Measurements from ENCODE around the gene CLRN2. TPM values are rescaled to one million over a fixed set of nuclear protein-coding genes. Genes with fewer than 3 reads are reported as not detected.

The CLRN2 gene
- total and polyA plus RNA-seq, 2 of the 4 experiments (the other 2 are of a cell fraction): not detected

DNA sequence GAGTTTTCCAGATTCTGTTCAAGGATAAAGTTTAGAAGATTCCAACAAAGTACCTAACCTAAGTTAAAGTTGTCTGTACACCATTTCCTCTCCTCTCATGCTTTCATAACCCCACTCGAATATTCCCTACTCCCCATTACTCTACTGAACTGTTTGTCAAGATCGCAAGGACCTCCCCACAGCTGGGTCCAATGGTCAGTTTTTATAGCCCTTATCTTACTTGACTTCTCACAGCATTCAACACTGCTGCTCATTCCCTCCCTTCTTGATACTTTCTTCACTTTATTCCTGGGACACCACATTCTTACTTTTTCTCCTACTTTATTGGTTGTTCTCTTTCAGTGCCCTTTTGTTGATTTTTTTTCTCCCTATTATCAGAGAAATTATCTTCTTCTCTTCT is 34.0 kb upstream of the CLRN2 start:
- in situ Hi-C loops (cut with MboI; ENCODE audit: low sequenced_read_pairs): no loop called here
- CTCF ChIA-PET: interaction anchor here (0.6 kb wide), 1 partner anchor 1567 kb away, joined by 3 read pairs; no protein-coding TSS in a partner anchor

More for the DNA sequence above, 34.0 kb upstream of the CLRN2 start:
- Histone ChIP-seq H3K4me3 (ENCODE audit: insufficient read depth, low read depth, low read length) (no peak overlapping the region), H3K79me1 (ENCODE audit: low read depth in 1 of 2, low read length in 2 of 2) (no peaks in the 10 kb centered on the region), H2BK15ac (ENCODE audit: low read depth, low read length) (no peak overlapping the region), H3K56ac (ENCODE audit: extremely low read depth, insufficient read depth, low read length) (no peak overlapping the region), H4K5ac (ENCODE audit: low read depth, low read length) (no peak overlapping the region), H3K27me3 (ENCODE audit: control insufficient read depth, insufficient read depth, low read length) (no peaks in the 10 kb centered on the region), H3K14ac (replicated peaks; ENCODE audit: low read depth, low read length) (no peak overlapping the region), H3K18ac (ENCODE audit: low read depth, low read length) (no peak overlapping the region), H3K4ac (ENCODE audit: low read depth, low read length) (no peak overlapping the region), H4K20me1 (ENCODE audit: insufficient read depth, low read length) (no peaks in the 10 kb centered on the region), H3K23ac (ENCODE audit: low read depth, low read length) (no peak overlapping the region), H3K9me1 (ENCODE audit: insufficient read depth, low read length) (no peaks in the 10 kb centered on the region), H2AFZ (replicated peaks; ENCODE audit: low read length, poor library complexity) (no peak overlapping the region), H2BK120ac (ENCODE audit: low read depth, low read length) (no peak overlapping the region), H3K9me3 (ENCODE audit: control insufficient read depth, insufficient read depth, low read length) (peaks cover 4% of the 10 kb centered on the region), H3K27ac (ENCODE audit: insufficient read depth, low read length) (no peak overlapping the region), H3K9ac (ENCODE audit: low read depth, low read length) (no peak overlapping the region), H2AK5ac (ENCODE audit: low read depth, low read length) (no peak overlapping the region), H3K4me1 (ENCODE audit: control insufficient read depth, insufficient read depth, low read length) (no peaks in the 10 kb centered on the region), H4K8ac (ENCODE audit: low read depth in 2 of 2, low read length in 2 of 2) (no peak overlapping the region), H4K91ac (ENCODE audit: insufficient read depth, low read depth, low read length) (no peak overlapping the region), H3K36me3 (ENCODE audit: control insufficient read depth, insufficient read depth, low read length) (no peaks in the 10 kb centered on the region), H2AK9ac (replicated peaks; ENCODE audit: low read depth, low read length, poor library complexity) (no peak overlapping the region), H2BK20ac (ENCODE audit: low read depth, low read length) (no peak overlapping the region), H3K4me2 (ENCODE audit: low read depth, low read length) (no peak overlapping the region), H2BK5ac (ENCODE audit: low read depth, low read length, poor library complexity, severe bottlenecking) (no peak overlapping the region)
- WGBS, 2 experiments (ENCODE audit: extremely low coverage in 2 of 2, insufficient read length in 1 of 2): 88 to 100% methylated on average over 1 to 2 of the region's 2 CpGs
- dilution Hi-C loops (cut with HindIII; ENCODE audit: low sequenced_read_pairs, unreplicated experiment): no loop called here
- intact Hi-C loops (cut with micrococcal nuclease): no loop called here
- no peak for DNase-seq
- BruUV-seq (replicated peaks): no TSS peak
- TF ChIP-seq BHLHE40 (IDR thresholded peaks at IDR 0.05; ENCODE audit: low read depth, low read length) (no peak), RAD21 (IDR thresholded peaks at IDR 0.05; ENCODE audit: low read length) (no peak), MXI1 (IDR thresholded peaks at IDR 0.05; ENCODE audit: borderline replicate concordance, low read depth, low read length) (no peak), MAFK (IDR thresholded peaks at IDR 0.05; ENCODE audit: low read depth, low read length) (no peak), CHD1 (IDR thresholded peaks at IDR 0.05; ENCODE audit: low read depth, low read length) (no peak), RCOR1 (IDR thresholded peaks at IDR 0.05; ENCODE audit: insufficient replicate concordance, low read length) (no peak), CEBPB (IDR thresholded peaks at IDR 0.05; ENCODE audit: low read depth, low read length) (no peak), FOS (IDR thresholded peaks at IDR 0.05; ENCODE audit: low read depth, low read length) (no peak), SMC3 (IDR thresholded peaks at IDR 0.05; ENCODE audit: low read depth, low read length) (no peak), RFX5 (IDR thresholded peaks at IDR 0.05; ENCODE audit: low read depth, low read length) (no peak), MAZ (IDR thresholded peaks at IDR 0.05; ENCODE audit: borderline replicate concordance, low read depth, low read length) (no peak)
- TF ChIP-seq, protein P1, sequence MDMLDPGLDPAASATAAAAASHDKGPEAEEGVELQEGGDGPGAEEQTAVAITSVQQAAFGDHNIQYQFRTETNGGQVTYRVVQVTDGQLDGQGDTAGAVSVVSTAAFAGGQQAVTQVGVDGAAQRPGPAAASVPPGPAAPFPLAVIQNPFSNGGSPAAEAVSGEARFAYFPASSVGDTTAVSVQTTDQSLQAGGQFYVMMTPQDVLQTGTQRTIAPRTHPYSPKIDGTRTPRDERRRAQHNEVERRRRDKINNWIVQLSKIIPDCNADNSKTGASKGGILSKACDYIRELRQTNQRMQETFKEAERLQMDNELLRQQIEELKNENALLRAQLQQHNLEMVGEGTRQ (IDR thresholded peaks at IDR 0.05; ENCODE audit: low read depth, low read length): no peak
- TF ChIP-seq, protein P2, sequence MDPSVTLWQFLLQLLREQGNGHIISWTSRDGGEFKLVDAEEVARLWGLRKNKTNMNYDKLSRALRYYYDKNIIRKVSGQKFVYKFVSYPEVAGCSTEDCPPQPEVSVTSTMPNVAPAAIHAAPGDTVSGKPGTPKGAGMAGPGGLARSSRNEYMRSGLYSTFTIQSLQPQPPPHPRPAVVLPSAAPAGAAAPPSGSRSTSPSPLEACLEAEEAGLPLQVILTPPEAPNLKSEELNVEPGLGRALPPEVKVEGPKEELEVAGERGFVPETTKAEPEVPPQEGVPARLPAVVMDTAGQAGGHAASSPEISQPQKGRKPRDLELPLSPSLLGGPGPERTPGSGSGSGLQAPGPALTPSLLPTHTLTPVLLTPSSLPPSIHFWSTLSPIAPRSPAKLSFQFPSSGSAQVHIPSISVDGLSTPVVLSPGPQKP (IDR thresholded peaks at IDR 0.05; ENCODE audit: borderline replicate concordance, low read depth, low read length): no peak
- TF ChIP-seq, protein P3, sequence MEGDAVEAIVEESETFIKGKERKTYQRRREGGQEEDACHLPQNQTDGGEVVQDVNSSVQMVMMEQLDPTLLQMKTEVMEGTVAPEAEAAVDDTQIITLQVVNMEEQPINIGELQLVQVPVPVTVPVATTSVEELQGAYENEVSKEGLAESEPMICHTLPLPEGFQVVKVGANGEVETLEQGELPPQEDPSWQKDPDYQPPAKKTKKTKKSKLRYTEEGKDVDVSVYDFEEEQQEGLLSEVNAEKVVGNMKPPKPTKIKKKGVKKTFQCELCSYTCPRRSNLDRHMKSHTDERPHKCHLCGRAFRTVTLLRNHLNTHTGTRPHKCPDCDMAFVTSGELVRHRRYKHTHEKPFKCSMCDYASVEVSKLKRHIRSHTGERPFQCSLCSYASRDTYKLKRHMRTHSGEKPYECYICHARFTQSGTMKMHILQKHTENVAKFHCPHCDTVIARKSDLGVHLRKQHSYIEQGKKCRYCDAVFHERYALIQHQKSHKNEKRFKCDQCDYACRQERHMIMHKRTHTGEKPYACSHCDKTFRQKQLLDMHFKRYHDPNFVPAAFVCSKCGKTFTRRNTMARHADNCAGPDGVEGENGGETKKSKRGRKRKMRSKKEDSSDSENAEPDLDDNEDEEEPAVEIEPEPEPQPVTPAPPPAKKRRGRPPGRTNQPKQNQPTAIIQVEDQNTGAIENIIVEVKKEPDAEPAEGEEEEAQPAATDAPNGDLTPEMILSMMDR (conservative IDR thresholded peaks at IDR 0.05; ENCODE audit: low read depth, low read length): no peak
- ATAC-seq (ENCODE audit: low read depth): no peak
- POLR2A ChIA-PET (ENCODE audit: unreplicated experiment): no interaction called here
